AG04449 (cell line): Measurements from ENCODE around the gene TCF19.

ENCODE experiments used
- CTCF ChIA-PET: fragments of 350-600 bp; formaldehyde crosslinking; extraction: SDS; loops from one replicate; lab custom pipeline; 2021; ENCODE audit warnings: antibody characterized with exemption; lab: Yijun Ruan, JAX
- POLR2A ChIA-PET: fragments of 400-600, 350-600 bp; formaldehyde crosslinking; extraction: SDS; loops from one replicate; lab custom pipeline; 2020; ENCODE audit warnings: antibody characterized with exemption, inconsistent platforms; lab: Yijun Ruan, JAX
- DNase-seq: peaks from one replicate; pipeline ENCODE4 v3.0.0-alpha.2; 2010; ENCODE audit warnings: low read depth, low spot score
- H3K4me3 ChIP-seq: 2 replicates; pipeline ENCODE4 v1.5.1; 2011; ENCODE audit warnings: low read depth, mild to moderate bottlenecking, control low read depth, low read length
- CTCF ChIP-seq: IDR thresholded peaks from one replicate; pipeline ENCODE4 v1.5.1; 2011; ENCODE audit warnings: mild to moderate bottlenecking, moderate library complexity, low read length, control low read depth, inconsistent platforms; ENCODE audit not compliant: insufficient read depth; ENCODE audit errors: missing control alignments

The TCF19 gene

GRCh38 chr6:31131595-31131994 is 26.8 kb upstream of the TCF19 start:
- H3K4me3 ChIP-seq: no peak overlapping the region
- TF ChIP-seq CTCF: no peak
- no peak for DNase-seq
- POLR2A ChIA-PET: no interaction called here
- CTCF ChIA-PET: interaction anchor here (0.9 to 26.1 kb wide), 7 partner anchors 7 to 236 kb away, joined by 3 to 505 read pairs (median 16); partner anchors contain the start of genes C6orf15, CDSN, PSORS1C1 and PSORS1C2

GRCh38 chr6:31132806-31133205 is 25.6 kb upstream of the TCF19 start:
- ChIA-PET CTCF (interaction anchor here (0.9 to 26.1 kb wide), 8 partner anchors 6 to 234 kb away, joined by 4 to 505 read pairs (median 11); partner anchors contain the start of genes C6orf15, CDSN, PSORS1C1 and PSORS1C2), POLR2A (no interaction called here)
- no peak overlapping the region for H3K4me3 ChIP-seq
- TF ChIP-seq CTCF: no peak
- no peak for DNase-seq

- ChIA-PET CTCF (interaction anchor here (1.1 to 26.1 kb wide), 6 partner anchors 6 to 233 kb away, joined by 3 to 505 read pairs (median 5); partner anchors contain the start of gene TCF19), POLR2A (no interaction called here)
- DNase-seq: no peak
- no peak overlapping the region for H3K4me3 ChIP-seq
- no peak for TF ChIP-seq CTCF
These were observed 22.7 kb upstream of the TCF19 start for GRCh38 chr6:31135710-31136109.

GRCh38 chr6:31138982-31139381 is 19.4 kb upstream of the TCF19 start, which contains the start of gene PSORS1C2:
PSORS1C2 (minus strand) TSS chr6:31139066; CDS start chr6:31139026, 40 bp downstream.
- no peak for DNase-seq
- H3K4me3 ChIP-seq: no peak within 1 kb of the TSS
- CTCF ChIA-PET: interaction anchor here (0.8 to 26.1 kb wide), 9 partner anchors 10 to 232 kb away, joined by 3 to 505 read pairs (median 6); partner anchors contain the start of genes CCHCR1 and TCF19
- no peak for TF ChIP-seq CTCF
- POLR2A ChIA-PET: interaction anchor here (0.8 kb wide), 1 partner anchor 12 kb away, joined by 4 read pairs; no protein-coding TSS in a partner anchor

- ChIA-PET POLR2A (interaction anchor here (0.8 kb wide), 1 partner anchor 11 kb away, joined by 4 read pairs; no protein-coding TSS in a partner anchor), CTCF (interaction anchor here (0.8 to 26.1 kb wide), 9 partner anchors 10 to 231 kb away, joined by 3 to 505 read pairs (median 6); partner anchors contain the start of genes CCHCR1 and TCF19)
- no peak for DNase-seq
- TF ChIP-seq CTCF: no peak
- no peak overlapping the region for H3K4me3 ChIP-seq
These were observed 18.8 kb upstream of the TCF19 start for GRCh38 chr6:31139599-31139998.

- ChIA-PET POLR2A (interaction anchor here (0.6 kb wide), 1 partner anchor 65 kb away, joined by 3 read pairs; no protein-coding TSS in a partner anchor), CTCF (interaction anchor here (1.3 to 26.1 kb wide), 5 partner anchors 11 to 52 kb away, joined by 4 to 505 read pairs (median 16); partner anchors contain the start of genes CCHCR1 and TCF19)
- no peak for DNase-seq
- no peak for TF ChIP-seq CTCF
- H3K4me3 ChIP-seq: no peak overlapping the region
These were observed 17.7 kb upstream of the TCF19 start for GRCh38 chr6:31140643-31141042.
